ENCODE results near the gene SSTR3. TPM values are rescaled to one million over a fixed set of nuclear protein-coding genes. Genes with fewer than 3 reads are reported as not detected.

Gene SSTR3
- total RNA-seq, 1 donor from 2014 or later: 2.4 TPM

- no peak for TF ChIP-seq CTCF (conservative IDR thresholded peaks at IDR 0.05)
- Mint-ChIP-seq H3K36me3 (no peaks in the 10 kb centered on the region), H3K4me3 (no peak overlapping the region), H3K27ac (no peak overlapping the region), H3K4me1 (ENCODE audit: unreplicated experiment) (peaks cover 16% of the 10 kb centered on the region), H3K9me3 (no peaks in the 10 kb centered on the region), H3K27me3 (peaks cover 12% of the 10 kb centered on the region)
- no peak for DNase-seq (ENCODE audit: extremely low spot score, unreplicated experiment)
These were observed 3.6 kb upstream of the SSTR3 start for GRCh38 chr22:37215890-37216289.

- peak overlapping the region; percentile 12 for H3K27ac Mint-ChIP-seq
- TF ChIP-seq CTCF (conservative IDR thresholded peaks at IDR 0.05): no peak
- H3K27me3 Mint-ChIP-seq: peaks cover 16% of the 10 kb centered on the region
- no peaks in the 10 kb centered on the region for H3K9me3 Mint-ChIP-seq
- H3K4me1 Mint-ChIP-seq (ENCODE audit: unreplicated experiment): peaks cover 22% of the 10 kb centered on the region
- no peak for DNase-seq (ENCODE audit: extremely low spot score, unreplicated experiment)
- no peak overlapping the region for H3K4me3 Mint-ChIP-seq
- H3K36me3 Mint-ChIP-seq: no peaks in the 10 kb centered on the region
These were observed 2.4 kb upstream of the SSTR3 start for GRCh38 chr22:37214731-37215030.

GRCh38 chr22:37213941-37214730 lies 1.9 kb upstream of the SSTR3 start:
- Mint-ChIP-seq H3K36me3 (no peaks in the 10 kb centered on the region), H3K4me3 (no peak overlapping the region), H3K27ac (peak overlapping the region; percentile 12)

GRCh38 chr22:37213218-37213855 lies 1.1 kb upstream of the SSTR3 start:
- Mint-ChIP-seq H3K4me3 (no peak overlapping the region), H3K4me1 (ENCODE audit: unreplicated experiment) (peaks cover 22% of the 10 kb centered on the region)
- no peak for TF ChIP-seq CTCF (conservative IDR thresholded peaks at IDR 0.05)

More at GRCh38 chr22:37213941-37214730, 1.9 kb upstream of the SSTR3 start:
- Mint-ChIP-seq H3K27me3 (peaks cover 15% of the 10 kb centered on the region), H3K9me3 (no peaks in the 10 kb centered on the region), H3K4me1 (ENCODE audit: unreplicated experiment) (peaks cover 22% of the 10 kb centered on the region)
- no peak for TF ChIP-seq CTCF (conservative IDR thresholded peaks at IDR 0.05)
- no peak for DNase-seq (ENCODE audit: extremely low spot score, unreplicated experiment)

DNA sequence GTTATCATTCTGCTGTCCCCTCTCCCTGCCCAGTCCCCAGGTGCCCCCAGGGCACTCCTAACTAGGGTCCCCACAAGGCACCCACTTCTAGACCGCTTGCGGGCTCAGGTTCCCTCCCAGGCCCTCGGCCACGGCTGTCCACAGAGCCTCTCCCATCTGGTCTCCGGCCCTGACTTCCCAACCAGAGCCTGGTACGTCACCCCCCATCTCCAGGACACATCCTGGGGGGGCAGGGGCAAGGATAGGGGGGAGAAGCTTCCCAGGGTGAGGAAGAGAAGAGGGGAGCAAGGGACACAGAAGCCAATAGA lies 457 bp downstream of the SSTR3 start:
- Mint-ChIP-seq H3K4me1 (ENCODE audit: unreplicated experiment) (peaks cover 22% of the 10 kb centered on the region), H3K27me3 (peaks cover 6% of the 10 kb centered on the region), H3K27ac (no peak overlapping the region), H3K4me3 (peak overlapping the region; percentile 71), H3K9me3 (no peaks in the 10 kb centered on the region), H3K36me3 (no peaks in the 10 kb centered on the region)
- no peak for DNase-seq (ENCODE audit: extremely low spot score, unreplicated experiment)
- TF ChIP-seq CTCF (conservative IDR thresholded peaks at IDR 0.05): no peak

More at GRCh38 chr22:37213218-37213855, 1.1 kb upstream of the SSTR3 start:
- DNase-seq (ENCODE audit: extremely low spot score, unreplicated experiment): no peak
- Mint-ChIP-seq H3K36me3 (no peaks in the 10 kb centered on the region), H3K27ac (no peak overlapping the region), H3K9me3 (no peaks in the 10 kb centered on the region), H3K27me3 (peaks cover 10% of the 10 kb centered on the region)
